ENCODE measurements around the gene FLYWCH1. TPM values are rescaled to one million over a fixed set of nuclear protein-coding genes. Genes with fewer than 3 reads are reported as not detected.

The FLYWCH1 gene
- total and polyA plus RNA-seq, 2 of the 8 experiments (the other 6 are each of a cell fraction or from before 2014, with no cell fraction given) = 12.4 to 23.5 TPM

- H3K56ac ChIP-seq (replicated peaks; ENCODE audit: insufficient read length, low read depth, low read length) = no peak overlapping the region
- no peak overlapping the region for H4K91ac ChIP-seq (replicated peaks; ENCODE audit: insufficient read length, low read length)
- H2BK5ac ChIP-seq (ENCODE audit: low read depth, low read length) = no peak overlapping the region
- no peaks in the 10 kb centered on the region for H3K9me3 ChIP-seq (ENCODE audit: insufficient read depth in 2 of 2, low read depth in 1 of 2, low read length in 1 of 2)
- 90% methylated on average over 9 of the region's 9 CpGs; no CpG with 5 or more reads in 1 of the 2 experiments for WGBS, 2 experiments (ENCODE audit: extremely low coverage in 1 of 2, insufficient coverage in 1 of 2, insufficient read length in 1 of 2, insufficient replicate concordance in 2 of 2, low coverage in 1 of 2, low lambda C conversion rate in 2 of 2, missing lambda C conversion rate in 1 of 2)
- H3K79me2 ChIP-seq (ENCODE audit: control insufficient read depth in 1 of 2, insufficient read depth in 2 of 2, low read length in 2 of 2) = no peaks in the 10 kb centered on the region
- no peak overlapping the region for H2BK20ac ChIP-seq (ENCODE audit: low read length)
- FAIRE-seq (no peak), DNase-seq (ENCODE audit: low read depth in 1 of 2, low spot score in 2 of 2) (no peak)
- H2BK12ac ChIP-seq (ENCODE audit: low read depth, low read length) = no peak overlapping the region
- no peak overlapping the region for H4K8ac ChIP-seq (ENCODE audit: extremely low read depth, insufficient read depth, low read length)
- H3K9ac ChIP-seq (replicated peaks in 1 of 4; ENCODE audit: extremely low read depth in 1 of 4, low read depth in 3 of 4, low read length in 3 of 4) = no peak overlapping the region
- no peak overlapping the region for H4K5ac ChIP-seq (ENCODE audit: insufficient read length, low read depth, low read length)
- POLR2A ChIA-PET (ENCODE audit: partially characterized antibody) = interaction anchor here (1.2 to 1.7 kb wide), 2 partner anchors 12 to 19 kb away, joined by 3 to 6 read pairs; partner anchors contain the start of gene FLYWCH2
- H3K18ac ChIP-seq (ENCODE audit: extremely low read depth, low read length) = no peak overlapping the region
- H3K4ac ChIP-seq (replicated peaks; ENCODE audit: insufficient read length, low read depth, low read length) = no peak overlapping the region
- CTCF ChIA-PET (ENCODE audit: partially characterized antibody) = interaction anchor here (0.7 to 2.8 kb wide), 9 partner anchors 14 to 100 kb away, joined by 3 to 13 read pairs (median 4); no protein-coding TSS in a partner anchor
- no peaks in the 10 kb centered on the region for H3K79me1 ChIP-seq (ENCODE audit: low read depth, low read length)
- no peak overlapping the region for H3K27ac ChIP-seq (ENCODE audit: low read depth, low read length)
- no peaks in the 10 kb centered on the region; a peak in 1 of 8 replicates for H3K36me3 ChIP-seq (ENCODE audit: control insufficient read depth in 2 of 4, insufficient read depth in 4 of 4, low read length in 3 of 4)
- H3K23ac ChIP-seq (ENCODE audit: insufficient read length) = no peak overlapping the region
- no peak overlapping the region for H3K4me3 ChIP-seq (ENCODE audit: extremely low read depth in 1 of 4, insufficient read depth in 2 of 4, low read depth in 3 of 4, low read length in 4 of 4)
- no peak overlapping the region for H2BK15ac ChIP-seq (ENCODE audit: low read length)
- no peaks in the 10 kb centered on the region for H3K27me3 ChIP-seq (replicated peaks in 1 of 4; ENCODE audit: control insufficient read depth in 3 of 4, extremely low read depth in 1 of 4, insufficient read depth in 3 of 4, low read length in 3 of 4)
- H3K4me2 ChIP-seq (ENCODE audit: insufficient read depth in 1 of 2, low read depth in 2 of 2, low read length in 2 of 2) = no peak overlapping the region
- H3K23me2 ChIP-seq (ENCODE audit: low read depth, low read length) = peaks cover 4% of the 10 kb centered on the region; the same call in 1 of the 2 replicates
- no peaks in the 10 kb centered on the region for H4K20me1 ChIP-seq (replicated peaks in 1 of 2; ENCODE audit: control insufficient read depth in 1 of 2, insufficient read depth in 2 of 2, low read length in 2 of 2)
- H2AK5ac ChIP-seq (ENCODE audit: low read depth, low read length) = no peak overlapping the region
- peaks cover 0 to 2% (median 0%) of the 10 kb centered on the region in 4 experiments; a peak in 2 of 7 replicates for H3K4me1 ChIP-seq (replicated peaks in 1 of 4; ENCODE audit: control insufficient read depth in 3 of 4, insufficient read depth in 4 of 4, low read length in 3 of 4)
- H3K14ac ChIP-seq (ENCODE audit: insufficient read length) = no peak overlapping the region
- no peak overlapping the region for H2AFZ ChIP-seq (ENCODE audit: low read length)
- H2BK120ac ChIP-seq (replicated peaks; ENCODE audit: low read depth, low read length) = no peak overlapping the region
- 0 out of 4 replicates have a peak, but pooled peaks of 1 of the 3 experiments have one; percentile 0 for TF ChIP-seq CTCF (IDR thresholded peaks at IDR 0.05; ENCODE audit: control extremely low read depth in 1 of 3, insufficient read depth in 1 of 3, low read depth in 1 of 3, low read length in 3 of 3)
- no peak for TF ChIP-seq BRCA1 (IDR thresholded peaks at IDR 0.05; ENCODE audit: low read depth, low read length)
These were observed 9.2 kb upstream of the FLYWCH1 start for GRCh38 chr16:2902337-2903130.

Data from H1 (cell line).